ENCODE measurements around the gene SREBF2.

- no peak for TF ChIP-seq CTCF (IDR thresholded peaks at IDR 0.05; ENCODE audit: insufficient read depth, low read length)
- TF ChIP-seq REST (IDR thresholded peaks at IDR 0.05; ENCODE audit: insufficient replicate concordance, low read depth): no peak
Observed at GRCh38 chr22:41892721-41893120, 59.8 kb downstream of the SREBF2 start.

Data from HL-60 (cell line).